H1 (cell line): ENCODE results near the gene CCDC141. TPM values are rescaled to one million over a fixed set of nuclear protein-coding genes. Genes with fewer than 3 reads are reported as not detected.

ENCODE experiments used
- CTCF ChIA-PET: fragments of 300-600 bp; sonication (Branson Sonifier 250); formaldehyde crosslinking; loops from one replicate; lab custom pipeline; 2021; ENCODE audit not compliant: partially characterized antibody; lab: Charles Lee
- POLR2A ChIA-PET: fragments of 300-600 bp; sonication (Branson Sonifier 250); formaldehyde crosslinking; loops from one replicate; lab custom pipeline; 2021; ENCODE audit warnings: inconsistent platforms; ENCODE audit not compliant: partially characterized antibody; lab: Charles Lee
- DNase-seq, 2 experiments: peaks; one replicate each; pipeline versions ENCODE4 v3.0.0 to v3.0.0-alpha.2; 2010 to 2022; ENCODE audit warnings: low spot score in 2 of 2, low read depth in 1 of 2, mixed read lengths in 1 of 2
- FAIRE-seq: peaks from 2 replicates; lab custom pipeline; 2011; peaks lifted over from hg19 to GRCh38; lab: Jason Lieb, UNC
- H2AFZ ChIP-seq: 2 replicates; pipeline ENCODE4 v1.8.1; 2012; ENCODE audit warnings: low read length, inconsistent platforms
- H2AK5ac ChIP-seq: 2 replicates; pipeline ENCODE4 v1.6.1; 2013; ENCODE audit warnings: low read depth, low read length
- H2BK120ac ChIP-seq: replicated peaks from 2 replicates; pipeline ENCODE3; 2013; ENCODE audit warnings: low read depth, low read length, inconsistent platforms
- H2BK12ac ChIP-seq: 2 replicates; pipeline ENCODE4 v1.6.1; 2013; ENCODE audit warnings: low read depth, low read length
- H2BK15ac ChIP-seq: 2 replicates; pipeline ENCODE4 v1.6.1; 2013; ENCODE audit warnings: low read length
- H2BK20ac ChIP-seq: 2 replicates; pipeline ENCODE4 v1.6.1; 2013; ENCODE audit warnings: low read length
- H2BK5ac ChIP-seq: 2 replicates; pipeline ENCODE4 v1.6.1; 2013; ENCODE audit warnings: low read depth, low read length
- H3K14ac ChIP-seq: 2 replicates; pipeline ENCODE4 v1.6.1; 2013; ENCODE audit warnings: inconsistent platforms; ENCODE audit not compliant: insufficient read length
- H3K18ac ChIP-seq: 2 replicates; pipeline ENCODE4 v1.6.1; 2013; ENCODE audit warnings: low read length; ENCODE audit errors: extremely low read depth
- H3K23ac ChIP-seq: 2 replicates; pipeline ENCODE4 v1.6.1; 2013; ENCODE audit warnings: inconsistent platforms; ENCODE audit not compliant: insufficient read length
- H3K23me2 ChIP-seq: 2 replicates; pipeline ENCODE4 v1.6.1; 2013; ENCODE audit warnings: low read depth, low read length
- H3K27ac ChIP-seq: 2 replicates; pipeline ENCODE4 v1.6.1; 2011; ENCODE audit warnings: low read depth, low read length, inconsistent platforms
- H3K27me3 ChIP-seq, 4 experiments: replicated peaks in 1 of 4; 1 replicate in 1 of 4; 2 replicates in 3 of 4; pipeline versions ENCODE4 v1.6.1 to v1.8.1; 2011 to 2013; ENCODE audit warnings: low read length in 3 of 4, mild to moderate bottlenecking in 3 of 4, inconsistent platforms in 2 of 4, mixed read lengths in 2 of 4, moderate library complexity in 1 of 4; ENCODE audit not compliant: control insufficient read depth in 3 of 4, insufficient read depth in 3 of 4; ENCODE audit errors: extremely low read depth in 1 of 4
- H3K36me3 ChIP-seq, 4 experiments: 2 replicates each; pipeline versions ENCODE4 v1.6.1 to v1.8.1; 2011 to 2013; ENCODE audit warnings: mild to moderate bottlenecking in 4 of 4, low read length in 3 of 4, moderate library complexity in 2 of 4, control low read depth in 1 of 4, inconsistent platforms in 1 of 4; ENCODE audit not compliant: insufficient read depth in 4 of 4, control insufficient read depth in 2 of 4
- H3K4ac ChIP-seq: replicated peaks from 2 replicates; pipeline ENCODE3; 2013; ENCODE audit warnings: low read length, low read depth, mixed read lengths, inconsistent platforms; ENCODE audit not compliant: insufficient read length
- H3K4me1 ChIP-seq, 4 experiments: replicated peaks in 1 of 4; 1 replicate in 1 of 4; 2 replicates in 3 of 4; pipeline versions ENCODE4 v1.6.1 to v1.8.1; 2011 to 2013; ENCODE audit warnings: low read length in 3 of 4, inconsistent platforms in 2 of 4, mixed read lengths in 1 of 4; ENCODE audit not compliant: insufficient read depth in 4 of 4, control insufficient read depth in 3 of 4
- H3K4me2 ChIP-seq, 2 experiments: 2 replicates each; pipeline versions ENCODE4 v1.6.1 to v1.8.1; 2011 to 2013; ENCODE audit warnings: low read depth in 2 of 2, low read length in 2 of 2, control low read depth in 1 of 2, inconsistent platforms in 1 of 2, mild to moderate bottlenecking in 1 of 2; ENCODE audit not compliant: insufficient read depth in 1 of 2
- H3K4me3 ChIP-seq, 4 experiments: fragments of 200-600, 300-600 bp in 1 of 4; sonication (generic), shearing (Covaris generic), sonication (Bioruptor Twin) in 1 of 4; 2 replicates each; pipeline versions ENCODE4 v1.5.1 to v1.8.1; 2011 to 2016; ENCODE audit warnings: low read length in 4 of 4, low read depth in 3 of 4, control low read depth in 2 of 4, inconsistent platforms in 2 of 4, mild to moderate bottlenecking in 2 of 4, mixed read lengths in 1 of 4, moderate library complexity in 1 of 4; ENCODE audit not compliant: insufficient read depth in 2 of 4; ENCODE audit errors: extremely low read depth in 1 of 4
- H3K56ac ChIP-seq: replicated peaks from 2 replicates; pipeline ENCODE3; 2013; ENCODE audit warnings: low read depth, mild to moderate bottlenecking, mixed read lengths, low read length, inconsistent platforms; ENCODE audit not compliant: insufficient read length
- H3K79me1 ChIP-seq: 2 replicates; pipeline ENCODE4 v1.6.1; 2013; ENCODE audit warnings: low read depth, low read length, control low read depth
- H3K79me2 ChIP-seq, 2 experiments: 2 replicates each; pipeline versions ENCODE4 v1.6.1 to v1.8.1; 2012 to 2013; ENCODE audit warnings: low read length in 2 of 2, mild to moderate bottlenecking in 2 of 2, inconsistent platforms in 1 of 2; ENCODE audit not compliant: insufficient read depth in 2 of 2, control insufficient read depth in 1 of 2
- H3K9ac ChIP-seq, 4 experiments: replicated peaks in 1 of 4; 1 replicate in 1 of 4; 2 replicates in 3 of 4; pipeline versions ENCODE4 v1.6.1 to v1.8.1; 2011 to 2013; ENCODE audit warnings: low read depth in 3 of 4, low read length in 3 of 4, control low read depth in 2 of 4, mild to moderate bottlenecking in 2 of 4, moderate library complexity in 2 of 4, inconsistent platforms in 1 of 4; ENCODE audit errors: extremely low read depth in 1 of 4
- H3K9me3 ChIP-seq, 2 experiments: 2 replicates each; pipeline versions ENCODE4 v1.6.1 to v1.8.1; 2012 to 2013; ENCODE audit warnings: mild to moderate bottlenecking in 2 of 2, moderate library complexity in 2 of 2, control low read depth in 1 of 2, inconsistent platforms in 1 of 2, low read depth in 1 of 2, low read length in 1 of 2, mixed read lengths in 1 of 2; ENCODE audit not compliant: insufficient read depth in 2 of 2
- H4K20me1 ChIP-seq, 2 experiments: replicated peaks in 1 of 2; 2 replicates each; pipeline versions ENCODE3 to v1.8.1; 2011 to 2013; ENCODE audit warnings: inconsistent platforms in 2 of 2, low read length in 2 of 2, mild to moderate bottlenecking in 1 of 2; ENCODE audit not compliant: insufficient read depth in 2 of 2, control insufficient read depth in 1 of 2
- H4K5ac ChIP-seq: 2 replicates; pipeline ENCODE4 v1.6.1; 2013; ENCODE audit warnings: low read length, low read depth, mixed read lengths, inconsistent platforms; ENCODE audit not compliant: insufficient read length
- H4K8ac ChIP-seq: 2 replicates; pipeline ENCODE4 v1.8.0; 2013; ENCODE audit warnings: mild to moderate bottlenecking, moderate library complexity, low read length, inconsistent platforms; ENCODE audit not compliant: insufficient read depth; ENCODE audit errors: extremely low read depth
- H4K91ac ChIP-seq: replicated peaks from 2 replicates; pipeline ENCODE3; 2013; ENCODE audit warnings: low read length, mixed read lengths, inconsistent platforms; ENCODE audit not compliant: insufficient read length
- FOSL1 ChIP-seq: IDR thresholded peaks from 2 replicates; pipeline ENCODE4 v1.6.1; 2011; ENCODE audit warnings: mild to moderate bottlenecking, low read depth, low read length, moderate library complexity; ENCODE audit not compliant: insufficient read depth
- SIRT6 ChIP-seq: IDR thresholded peaks from one replicate; pipeline ENCODE4 v1.7.1; 2012; ENCODE audit warnings: low read length, inconsistent platforms
- TBP ChIP-seq: IDR thresholded peaks from 2 replicates; pipeline ENCODE4 v1.6.1; 2011; ENCODE audit warnings: low read depth, low read length, improper control_type of control experiment
- WGBS, 2 experiments: shearing (Covaris generic) in 1 of 2; methylation state at CpG; one replicate each; pipeline versions ENCODE4 v1.1.6 to v1.1.7; 2013 to 2015; ENCODE audit warnings: low lambda C conversion rate in 2 of 2, mixed read lengths in 2 of 2, inconsistent platforms in 1 of 2, low coverage in 1 of 2, missing lambda C conversion rate in 1 of 2; ENCODE audit not compliant: insufficient replicate concordance in 2 of 2, insufficient coverage in 1 of 2, insufficient read length in 1 of 2; ENCODE audit errors: extremely low coverage in 1 of 2, missing lambda C conversion rate in 1 of 2; 5-methylcytosine and 5-hydroxymethylcytosine counted together
- polyA plus RNA-seq, 7 experiments: library from polyadenylated mRNA; depleted of rRNA in 3 of 7; stranded (reverse) in 5 of 7; unstranded in 2 of 7; fragments of >200 nt in 5 of 7; fragments of 200-250 nt in 2 of 7; gene quantifications; 1 replicate in 5 of 7; 2 replicates in 1 of 7; 4 replicates in 1 of 7; pipeline versions ENCODE4 v1.2.1 to v1.2.3, GENCODE V29; 2011 to 2013; ENCODE audit warnings: missing spikeins in 2 of 7, mixed read lengths in 2 of 7
- total RNA-seq: library from RNA; stranded (reverse); fragmentation: NEBNext Ultra II Directional; extraction: Animal tissue kit (Norgen Biotek cat#: 25700); gene quantifications from 2 replicates; pipeline ENCODE4 v1.2.1, GENCODE V29; 2021

Gene CCDC141
- total and polyA plus RNA-seq, 2 of the 8 experiments (the other 6 are each of a cell fraction or from before 2014, with no cell fraction given), result 0.56 to 21.6 TPM

- WGBS, 2 experiments, result 96% methylated on average over 3 of the region's 3 CpGs; no CpG with 5 or more reads in 1 of the 2 experiments
- FAIRE-seq (no peak), DNase-seq (no peak)
- Histone ChIP-seq H3K4me3 (no peak overlapping the region), H3K27me3 (no peaks in the 10 kb centered on the region), H3K4me1 (no peaks in the 10 kb centered on the region), H3K23me2 (no peaks in the 10 kb centered on the region; the same call in 1 of the 2 replicates), H3K79me1 (no peaks in the 10 kb centered on the region), H4K8ac (no peak overlapping the region), H2BK15ac (no peak overlapping the region), H3K18ac (no peak overlapping the region), H4K5ac (no peak overlapping the region), H3K23ac (no peak overlapping the region), H2BK12ac (no peak overlapping the region), H3K79me2 (no peaks in the 10 kb centered on the region), H2AFZ (no peak overlapping the region), H4K91ac (no peak overlapping the region), H3K9ac (no peak overlapping the region), H2BK5ac (no peak overlapping the region), H2BK20ac (no peak overlapping the region), H3K36me3 (no peaks in the 10 kb centered on the region), H3K56ac (no peak overlapping the region), H3K9me3 (peaks cover 5 to 10% of the 10 kb centered on the region in 2 experiments; a peak in 1 of 4 replicates), H4K20me1 (no peaks in the 10 kb centered on the region), H3K4ac (no peak overlapping the region), H3K27ac (no peak overlapping the region), H2BK120ac (no peak overlapping the region), H3K14ac (no peak overlapping the region), H3K4me2 (no peak overlapping the region), H2AK5ac (no peak overlapping the region)
- ChIA-PET POLR2A (no interaction called here), CTCF (interaction anchor here (0.6 to 1.3 kb wide), 2 partner anchors 181 to 327 kb away, joined by 3 read pairs; no protein-coding TSS in a partner anchor)
- TF ChIP-seq FOSL1, result no peak
- TF ChIP-seq SIRT6, result no peak
- TF ChIP-seq TBP, result no peak
Measured at GRCh38 chr2:179096090-179096489, 46.2 kb upstream of the CCDC141 start.
